A204.1 (cell line): ENCODE measurements around the gene C16orf86.

Experiments
- FAIRE-seq: peaks from 2 replicates; lab custom pipeline; 2012; peaks lifted over from hg19 to GRCh38; lab: Jason Lieb, UNC

Gene C16orf86

GRCh38 chr16:67653789-67654402 lies 12.7 kb upstream of the C16orf86 start:
- FAIRE-seq = no peak

- FAIRE-seq = no peak
Observed at GRCh38 chr16:67654403-67654911, 12.2 kb upstream of the C16orf86 start.

- FAIRE-seq = no peak
Observed at GRCh38 chr16:67655363-67655762, 11.3 kb upstream of the C16orf86 start.

GRCh38 chr16:67656344-67657016 lies 10.1 kb upstream of the C16orf86 start:
- FAIRE-seq = no peak

- FAIRE-seq = no peak
Observed at GRCh38 chr16:67657017-67657608, 9.5 kb upstream of the C16orf86 start.

GRCh38 chr16:67657751-67658518 lies 8.7 kb upstream of the C16orf86 start:
- FAIRE-seq = no peak

GRCh38 chr16:67658849-67659674 lies 7.6 kb upstream of the C16orf86 start:
- FAIRE-seq = no peak

GRCh38 chr16:67659675-67660563 lies 6.7 kb upstream of the C16orf86 start, which contains the start of gene ACD:
ACD (minus strand) TSS chr16:67660260; CDS start chr16:67660220, 40 bp downstream.
- FAIRE-seq = no peak

- peak; percentile 93 for FAIRE-seq
Observed at GRCh38 chr16:67660564-67661028, 6.0 kb upstream of the C16orf86 start, which contains the start of gene PARD6A. PARD6A (plus strand) TSS chr16:67660960; CDS start chr16:67661039, 79 bp downstream.

GRCh38 chr16:67661101-67661761 lies 5.4 kb upstream of the C16orf86 start:
- no peak for FAIRE-seq

- FAIRE-seq = no peak
Observed at GRCh38 chr16:67661886-67662652, 4.5 kb upstream of the C16orf86 start.

- FAIRE-seq = no peak
Observed at GRCh38 chr16:67662653-67663010, 4.0 kb upstream of the C16orf86 start.

GRCh38 chr16:67663151-67663876 lies 3.3 kb upstream of the C16orf86 start:
- no peak for FAIRE-seq

- no peak for FAIRE-seq
Observed at GRCh38 chr16:67663877-67664222, 2.8 kb upstream of the C16orf86 start.

GRCh38 chr16:67664258-67664657 lies 2.4 kb upstream of the C16orf86 start:
- FAIRE-seq = no peak

GRCh38 chr16:67664871-67665270 lies 1.7 kb upstream of the C16orf86 start:
- FAIRE-seq = no peak

- FAIRE-seq = no peak
Observed at GRCh38 chr16:67665598-67665997, 1.0 kb upstream of the C16orf86 start.

GRCh38 chr16:67666032-67666551 lies 522 bp upstream of the C16orf86 start:
- FAIRE-seq = no peak
